Measurements from ENCODE around the gene ZBTB43.

DNA sequence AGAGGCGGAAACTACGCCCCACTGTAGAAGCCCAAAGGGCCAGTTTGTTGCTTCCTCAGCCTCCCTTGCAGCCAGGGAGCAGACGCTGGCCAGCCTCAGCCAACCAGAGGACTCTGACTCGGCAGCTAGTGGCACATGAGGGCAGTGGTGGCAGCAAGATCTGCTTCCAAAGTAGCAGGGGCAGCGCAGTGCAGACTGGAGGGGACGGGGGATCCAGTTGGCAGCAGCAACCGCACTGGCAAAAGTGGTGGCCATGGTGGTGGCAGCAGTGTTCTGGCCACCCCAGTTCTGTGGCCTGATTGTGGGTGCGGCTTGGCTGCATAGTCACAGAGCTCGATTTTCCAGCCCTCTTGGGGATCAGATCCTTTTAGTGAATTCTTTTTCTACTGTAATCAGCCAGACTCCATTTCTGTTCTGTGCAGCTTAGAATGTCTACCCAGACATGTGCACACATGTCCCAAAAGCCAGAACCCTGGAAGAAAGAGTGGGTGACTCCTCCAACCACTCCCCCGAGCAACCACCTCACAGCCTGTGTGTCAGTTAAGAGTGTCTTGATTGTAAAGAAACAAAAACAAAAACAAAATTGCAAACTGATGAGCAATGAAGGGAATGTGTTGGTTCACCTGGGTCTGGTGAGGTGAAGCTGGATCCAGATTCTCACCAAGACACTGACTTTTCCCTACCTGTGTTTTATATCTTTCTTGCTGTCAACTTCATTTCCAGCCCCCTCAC lies 11.0 kb upstream of the ZBTB43 start:
- TF ChIP-seq RAD21 (IDR thresholded peaks at IDR 0.05) (no peak), TAF1 (conservative IDR thresholded peaks at IDR 0.05) (no peak), CTCF (IDR thresholded peaks at IDR 0.05; ENCODE audit: low read depth, low read length, missing input control) (no peak), JUND (IDR thresholded peaks at IDR 0.05) (no peak), SP1 (IDR thresholded peaks at IDR 0.05) (no peak), GABPA (IDR thresholded peaks at IDR 0.05 in 1 of 2, conservative IDR thresholded peaks at IDR 0.05 in 1 of 2) (no peak), HNF4A (conservative IDR thresholded peaks at IDR 0.05) (no peak), REST (IDR thresholded peaks at IDR 0.05) (no peak), HNF4G (IDR thresholded peaks at IDR 0.05) (no peak), EGR1 (IDR thresholded peaks at IDR 0.05; ENCODE audit: low read depth in 2 of 2) (no peak), RXRA (IDR thresholded peaks at IDR 0.05) (no peak), YY1 (IDR thresholded peaks at IDR 0.05) (no peak), FOXA1 (IDR thresholded peaks at IDR 0.05) (no peak)
- TF ChIP-seq, protein P1, sequence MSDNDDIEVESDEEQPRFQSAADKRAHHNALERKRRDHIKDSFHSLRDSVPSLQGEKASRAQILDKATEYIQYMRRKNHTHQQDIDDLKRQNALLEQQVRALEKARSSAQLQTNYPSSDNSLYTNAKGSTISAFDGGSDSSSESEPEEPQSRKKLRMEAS (IDR thresholded peaks at IDR 0.05), result no peak
